ENCODE results near the gene GIT1. TPM values are rescaled to one million over a fixed set of nuclear protein-coding genes. Genes with fewer than 3 reads are reported as not detected.

GIT1 gene
- total and polyA plus RNA-seq, 9 of the 15 experiments (the other 6 are each of a cell fraction or from before 2014, with no cell fraction given), result 0.35 to 35.3 (median 17.1) TPM

DNA sequence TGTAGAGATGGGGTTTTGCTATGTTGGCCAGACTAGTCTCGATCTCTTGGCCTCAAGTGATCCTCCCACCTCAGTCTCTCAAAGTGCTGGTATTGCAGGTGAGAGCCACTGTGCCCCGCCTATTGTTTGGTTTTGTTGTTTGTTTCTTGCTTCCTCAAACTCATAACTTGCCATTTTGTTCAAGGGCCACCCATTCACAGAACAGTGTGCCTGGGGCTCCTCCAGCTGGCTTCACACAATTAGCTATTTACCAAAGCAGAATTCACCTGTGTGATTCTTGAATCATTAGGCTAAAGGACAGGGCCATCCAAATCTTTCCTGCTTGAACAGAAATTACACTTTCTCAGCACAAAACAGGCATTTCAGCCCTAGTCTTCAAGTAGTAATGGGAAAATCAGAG, 29.8 kb downstream of the GIT1 start:
- ATAC-seq (no peak), FAIRE-seq (no peak), DNase-seq (ENCODE audit: extremely low read depth in 1 of 4, low spot score in 3 of 4) (no peak)
- peaks cover 8 to 9% of the 10 kb centered on the region in 2 experiments; a peak in 4 of 5 replicates for H3K4me1 ChIP-seq (replicated peaks in 1 of 2; ENCODE audit: control insufficient read depth in 2 of 2, insufficient read depth in 2 of 2, low read length in 2 of 2)
- no peak overlapping the region for H3K9ac ChIP-seq (ENCODE audit: insufficient read depth in 1 of 2, low read depth in 2 of 2, low read length in 2 of 2)
- H3K27ac ChIP-seq (ENCODE audit: extremely low read depth, low read depth, low read length), result no peak overlapping the region
- no peaks in the 10 kb centered on the region for H3K9me3 ChIP-seq (replicated peaks; ENCODE audit: control insufficient read depth, insufficient read depth, low read depth, low read length)
- TF ChIP-seq STAG1 (CRISPR knock-in tag; IDR thresholded peaks at IDR 0.05; ENCODE audit: borderline replicate concordance) (no peak), ZNF79 (CRISPR knock-in tag; IDR thresholded peaks at IDR 0.05; ENCODE audit: low read depth) (no peak), SAP30 (IDR thresholded peaks at IDR 0.05; ENCODE audit: borderline replicate concordance, insufficient read depth, low read depth, low read length, poor library complexity, severe bottlenecking) (no peak), ZNF143 (CRISPR knock-in tag; IDR thresholded peaks at IDR 0.05) (no peak), ZNF695 (CRISPR knock-in tag; IDR thresholded peaks at IDR 0.05) (no peak), HNRNPUL1 (IDR thresholded peaks at IDR 0.05; ENCODE audit: low read length) (no peak), AFF1 (IDR thresholded peaks at IDR 0.05; ENCODE audit: low read depth in 1 of 2, partially characterized antibody in 2 of 2) (no peak)
- TF ChIP-seq, protein P1, sequence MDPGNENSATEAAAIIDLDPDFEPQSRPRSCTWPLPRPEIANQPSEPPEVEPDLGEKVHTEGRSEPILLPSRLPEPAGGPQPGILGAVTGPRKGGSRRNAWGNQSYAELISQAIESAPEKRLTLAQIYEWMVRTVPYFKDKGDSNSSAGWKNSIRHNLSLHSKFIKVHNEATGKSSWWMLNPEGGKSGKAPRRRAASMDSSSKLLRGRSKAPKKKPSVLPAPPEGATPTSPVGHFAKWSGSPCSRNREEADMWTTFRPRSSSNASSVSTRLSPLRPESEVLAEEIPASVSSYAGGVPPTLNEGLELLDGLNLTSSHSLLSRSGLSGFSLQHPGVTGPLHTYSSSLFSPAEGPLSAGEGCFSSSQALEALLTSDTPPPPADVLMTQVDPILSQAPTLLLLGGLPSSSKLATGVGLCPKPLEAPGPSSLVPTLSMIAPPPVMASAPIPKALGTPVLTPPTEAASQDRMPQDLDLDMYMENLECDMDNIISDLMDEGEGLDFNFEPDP (CRISPR knock-in tag; IDR thresholded peaks at IDR 0.05), result no peak
- ChIA-PET POLR2A (interaction anchor here (0.8 kb wide), 1 partner anchor 18 kb away, joined by 5 read pairs; no protein-coding TSS in a partner anchor), CTCF (ENCODE audit: low intra/inter-chr PET ratio) (no interaction called here)
- peaks cover 10 to 16% of the 10 kb centered on the region in 2 experiments; a peak in 4 of 5 replicates for H3K27me3 ChIP-seq (ENCODE audit: control insufficient read depth in 2 of 2, insufficient read depth in 2 of 2, low read length in 2 of 2)
- 27% methylated on average over 2 of the region's 2 CpGs for WGBS (ENCODE audit: insufficient coverage, low coverage, missing lambda C conversion rate)
- no peaks in the 10 kb centered on the region for H3K79me2 ChIP-seq (ENCODE audit: control insufficient read depth, insufficient read depth, low read length)
- BruUV-seq (replicated peaks), result no TSS peak
- peaks cover 19% of the 10 kb centered on the region for H4K20me1 ChIP-seq (replicated peaks; ENCODE audit: control insufficient read depth, insufficient read depth, low read length)
- H3K9me1 ChIP-seq (ENCODE audit: control insufficient read depth, insufficient read depth, low read length), result no peaks in the 10 kb centered on the region
- intact Hi-C loops (cut with micrococcal nuclease) (loop anchor here (10.0 kb wide), 1 partner anchor 415 kb away; no protein-coding TSS in a partner anchor), in situ Hi-C loops (cut with MboI) (no loop called here)
- no peak overlapping the region for H3K4me2 ChIP-seq (ENCODE audit: insufficient read depth, low read length)
- H3K36me3 ChIP-seq (ENCODE audit: control insufficient read depth, insufficient read depth, low read length), result no peaks in the 10 kb centered on the region
- H2AFZ ChIP-seq (ENCODE audit: low read depth, low read length), result no peak overlapping the region
- no peak overlapping the region for H3K4me3 ChIP-seq

All from K562 (cell line).